HG03280 (cell line): Measurements from ENCODE around the gene SUSD5.

Source experiments
- ATAC-seq: cut with Tn5 transposase; IDR thresholded peaks from one replicate; pipeline ENCODE4 v1.9.1; 2021; ENCODE audit warnings: mild to moderate bottlenecking, moderate library complexity; ENCODE audit not compliant: unreplicated experiment

The SUSD5 gene

GRCh38 chr3:33218446-33219174 is at the start of gene SUSD5:
SUSD5 (minus strand) TSS chr3:33218810; CDS start chr3:33218797, 13 bp downstream.
- no peak for ATAC-seq

- ATAC-seq: no peak
Measured at GRCh38 chr3:33260104-33260503, 41.5 kb upstream of the SUSD5 start.

- ATAC-seq: no peak
Measured at GRCh38 chr3:33256249-33256648, 37.6 kb upstream of the SUSD5 start.

- ATAC-seq: no peak
Measured at GRCh38 chr3:33250712-33251111, 32.1 kb upstream of the SUSD5 start.

GRCh38 chr3:33246786-33247185 is 28.2 kb upstream of the SUSD5 start:
- ATAC-seq: no peak

- ATAC-seq: no peak
Measured at GRCh38 chr3:33240261-33240660, 21.7 kb upstream of the SUSD5 start.

GRCh38 chr3:33238923-33239322 is 20.3 kb upstream of the SUSD5 start:
- no peak for ATAC-seq

GRCh38 chr3:33237439-33237838 is 18.8 kb upstream of the SUSD5 start:
- no peak for ATAC-seq

GRCh38 chr3:33236005-33236404 is 17.4 kb upstream of the SUSD5 start:
- ATAC-seq: no peak

GRCh38 chr3:33233884-33234283 is 15.3 kb upstream of the SUSD5 start:
- ATAC-seq: no peak

- ATAC-seq: no peak
Measured at GRCh38 chr3:33231756-33232465, 13.3 kb upstream of the SUSD5 start.

GRCh38 chr3:33229947-33230346 is 11.3 kb upstream of the SUSD5 start:
- ATAC-seq: no peak

- ATAC-seq: no peak
Measured at GRCh38 chr3:33229066-33229465, 10.5 kb upstream of the SUSD5 start.

- no peak for ATAC-seq
Measured at GRCh38 chr3:33221241-33221640, 2.6 kb upstream of the SUSD5 start.

GRCh38 chr3:33219175-33219487 is 521 bp upstream of the SUSD5 start:
- ATAC-seq: no peak

GRCh38 chr3:33217866-33218445 is 654 bp downstream of the SUSD5 start:
- ATAC-seq: no peak

GRCh38 chr3:33215739-33216138 is 2.9 kb downstream of the SUSD5 start:
- no peak for ATAC-seq

GRCh38 chr3:33212406-33212805 is 6.2 kb downstream of the SUSD5 start:
- no peak for ATAC-seq

- no peak for ATAC-seq
Measured at GRCh38 chr3:33211444-33211843, 7.2 kb downstream of the SUSD5 start.

- ATAC-seq: no peak
Measured at GRCh38 chr3:33209357-33209756, 9.3 kb downstream of the SUSD5 start.

GRCh38 chr3:33202711-33203457 is 15.7 kb downstream of the SUSD5 start:
- no peak for ATAC-seq

GRCh38 chr3:33201195-33201594 is 17.4 kb downstream of the SUSD5 start:
- no peak for ATAC-seq
